KG1 (cell line): ENCODE results near the gene TYMS.
A peak's percentile ranks its signal among the peaks of the same experiment; 100 is the strongest.
"Not testable (repeated sequence)": the region's sequence is repeated elsewhere in the genome, so short reads cannot be mapped to it uniquely, and the experiment has no call there.

Experiments
- DNase-seq: peaks from one replicate; lab custom pipeline; 2025; lab: John Stamatoyannopoulos, UW

Gene TYMS

DNA sequence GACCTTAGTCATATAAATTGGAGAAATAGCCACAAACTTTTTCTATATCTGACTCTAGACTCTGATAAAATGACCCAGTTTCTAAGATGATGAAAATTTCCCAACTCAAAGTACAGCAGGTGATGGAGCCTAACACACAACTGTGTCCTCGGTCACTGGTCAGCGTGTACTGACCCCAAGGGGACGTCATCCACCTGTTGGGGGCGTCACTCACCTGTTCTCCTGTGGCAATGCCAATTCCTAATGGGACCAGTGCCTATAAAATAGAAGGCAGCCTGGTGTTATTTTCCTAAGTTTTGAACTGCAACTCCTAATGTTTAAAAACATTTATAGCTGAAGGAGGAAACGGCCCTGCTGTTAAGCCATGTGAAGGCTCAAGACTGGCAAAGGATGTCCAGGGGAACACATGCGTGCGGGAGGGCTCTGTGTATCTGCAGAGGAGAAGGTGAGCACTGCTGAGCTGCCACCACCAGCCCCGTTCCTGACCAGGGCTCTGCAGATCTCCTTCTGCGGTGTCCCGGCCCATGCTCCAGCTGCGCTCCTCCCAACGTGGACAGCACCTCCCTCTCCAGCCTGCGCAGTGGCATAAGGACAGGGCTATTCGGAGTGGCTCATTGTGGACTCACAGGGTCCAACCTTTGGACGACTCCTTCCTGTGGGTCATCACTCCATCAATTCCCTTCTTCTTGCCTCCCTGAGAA lies 21.2 kb downstream of the TYMS start:
- DNase-seq = no peak

DNA sequence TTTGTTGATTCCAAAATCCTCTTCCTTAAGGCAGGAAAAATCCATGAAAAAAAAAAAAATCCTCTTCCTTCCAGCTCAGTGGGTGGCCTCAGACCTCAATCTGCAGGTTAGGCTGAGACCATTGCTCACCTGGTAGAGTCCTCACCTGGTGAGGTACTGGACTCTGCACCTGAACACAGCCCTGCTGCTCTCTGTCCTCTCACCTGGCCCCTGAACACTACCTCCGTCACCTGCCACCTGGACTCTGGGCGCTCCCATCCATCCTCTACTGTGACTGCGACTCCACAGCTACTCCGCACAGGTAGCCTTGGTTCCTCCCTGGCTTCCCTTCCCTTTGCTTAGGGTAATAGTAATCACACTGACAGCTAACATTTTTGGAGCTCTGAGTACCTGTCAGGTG lies 22.1 kb downstream of the TYMS start:
- DNase-seq = no peak

DNA sequence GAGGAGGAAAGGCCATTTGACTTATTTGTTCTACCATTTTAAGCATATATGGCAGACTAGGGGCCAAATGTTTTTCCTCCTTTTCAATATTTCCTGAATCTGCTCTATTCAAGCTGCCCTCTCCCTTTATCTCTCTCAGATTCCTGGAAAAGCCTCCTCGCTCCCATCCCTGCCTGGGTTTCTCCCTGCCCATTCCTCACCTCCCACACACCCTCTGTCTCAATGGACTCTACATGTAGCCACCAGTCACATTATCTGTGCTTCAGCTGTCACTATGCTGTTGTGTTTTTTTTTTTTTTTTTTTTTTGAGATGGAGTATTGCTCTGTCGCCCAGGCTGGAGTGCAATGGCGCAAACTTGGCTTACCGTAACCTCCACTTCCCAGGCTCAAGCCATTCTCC lies 22.9 kb downstream of the TYMS start:
- no peak for DNase-seq

DNA sequence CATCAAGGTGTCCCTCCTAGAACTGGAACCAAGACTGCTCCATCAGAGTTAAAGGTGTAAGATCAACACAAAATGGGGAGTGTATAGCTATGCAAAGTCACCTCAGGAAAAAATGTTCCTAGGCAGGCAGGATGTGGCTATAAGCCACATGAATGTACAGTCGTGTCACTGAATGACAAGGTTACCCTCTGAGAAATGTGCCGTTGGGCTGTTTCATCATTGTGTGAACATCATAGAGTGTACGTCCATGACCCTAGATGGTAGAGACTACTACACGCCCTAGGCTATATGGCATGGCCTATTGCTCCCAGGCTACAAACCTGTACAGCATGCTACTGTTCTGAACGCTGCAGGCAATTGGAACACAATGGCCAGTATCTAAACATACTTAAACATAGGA lies 24.5 kb downstream of the TYMS start:
- DNase-seq = no peak

DNA sequence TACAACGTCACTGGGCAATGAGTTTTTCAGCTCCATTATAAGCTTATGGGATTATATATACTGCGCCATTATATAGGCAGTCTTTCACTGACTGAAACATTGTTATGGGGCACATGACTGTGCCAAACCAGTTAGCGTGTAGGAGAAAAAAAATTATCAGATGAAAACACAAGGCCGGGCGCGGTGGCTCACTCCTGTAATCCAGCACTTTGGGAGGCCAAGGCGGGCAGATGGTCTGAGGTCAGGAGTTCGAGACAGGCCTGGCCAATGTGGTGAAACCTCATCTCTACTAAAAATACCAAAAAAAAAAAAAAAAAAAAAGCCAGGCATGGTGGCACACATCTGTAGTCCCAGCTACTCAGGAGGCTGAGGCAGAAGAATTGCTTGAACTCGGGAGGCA lies 25.0 kb downstream of the TYMS start:
- not testable (repeated sequence) for DNase-seq

DNA sequence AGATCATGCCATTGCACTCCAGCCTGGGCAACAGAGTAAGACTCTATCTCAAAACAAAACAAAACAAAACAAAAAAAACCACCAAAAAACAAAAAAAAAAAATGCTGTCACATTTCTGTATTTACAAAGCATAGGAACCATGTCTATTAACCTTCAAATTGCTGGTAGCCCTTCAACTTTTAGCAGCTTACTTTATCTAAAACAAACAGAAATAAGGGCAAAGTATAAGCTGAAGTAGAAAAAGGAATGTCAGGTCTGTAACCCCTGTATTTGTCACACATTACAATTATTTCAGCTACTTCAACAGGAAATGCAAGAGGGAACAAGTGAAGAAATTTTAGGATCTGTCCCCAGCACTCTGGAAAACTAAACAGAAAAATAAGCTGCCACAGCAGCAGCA lies 25.4 kb downstream of the TYMS start:
- no peak for DNase-seq

DNA sequence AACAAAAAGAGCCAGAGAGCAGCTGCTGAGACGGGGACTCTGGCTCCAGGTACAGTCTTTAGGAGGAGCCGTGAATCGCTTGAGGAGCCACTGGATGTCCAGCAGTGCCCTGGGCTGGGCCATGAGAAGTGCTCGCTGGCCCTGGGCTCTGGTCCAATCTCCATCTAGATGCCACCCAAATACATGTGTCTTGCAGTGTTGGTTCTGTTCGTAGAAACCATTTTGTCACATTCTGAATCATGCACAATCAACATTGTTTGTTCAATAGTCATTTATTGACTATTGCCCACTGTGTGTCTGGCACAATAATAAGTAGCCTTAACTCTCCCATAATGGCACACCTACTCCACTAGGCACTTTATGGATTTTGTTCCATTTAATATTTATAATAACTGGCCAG lies 26.1 kb downstream of the TYMS start:
- DNase-seq = no peak

DNA sequence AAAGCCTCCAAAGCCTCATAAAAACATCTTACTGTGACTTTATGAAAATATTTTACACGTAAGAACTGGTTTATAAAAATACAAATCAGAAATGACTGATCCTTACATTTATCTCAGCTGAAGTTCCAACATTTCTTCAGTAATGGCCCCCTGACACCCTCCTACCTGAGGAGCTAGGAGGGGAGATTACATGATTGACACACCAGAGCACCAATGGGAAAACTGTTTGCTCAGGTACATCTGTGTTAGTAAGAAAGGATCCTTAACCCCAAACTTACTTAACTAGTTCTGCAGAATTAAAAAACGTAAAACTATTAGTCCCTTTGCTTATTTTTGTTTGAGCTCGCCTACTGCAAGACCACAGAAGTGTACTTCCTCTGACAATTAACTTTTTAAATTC lies 28.0 kb downstream of the TYMS start:
- no peak for DNase-seq

DNA sequence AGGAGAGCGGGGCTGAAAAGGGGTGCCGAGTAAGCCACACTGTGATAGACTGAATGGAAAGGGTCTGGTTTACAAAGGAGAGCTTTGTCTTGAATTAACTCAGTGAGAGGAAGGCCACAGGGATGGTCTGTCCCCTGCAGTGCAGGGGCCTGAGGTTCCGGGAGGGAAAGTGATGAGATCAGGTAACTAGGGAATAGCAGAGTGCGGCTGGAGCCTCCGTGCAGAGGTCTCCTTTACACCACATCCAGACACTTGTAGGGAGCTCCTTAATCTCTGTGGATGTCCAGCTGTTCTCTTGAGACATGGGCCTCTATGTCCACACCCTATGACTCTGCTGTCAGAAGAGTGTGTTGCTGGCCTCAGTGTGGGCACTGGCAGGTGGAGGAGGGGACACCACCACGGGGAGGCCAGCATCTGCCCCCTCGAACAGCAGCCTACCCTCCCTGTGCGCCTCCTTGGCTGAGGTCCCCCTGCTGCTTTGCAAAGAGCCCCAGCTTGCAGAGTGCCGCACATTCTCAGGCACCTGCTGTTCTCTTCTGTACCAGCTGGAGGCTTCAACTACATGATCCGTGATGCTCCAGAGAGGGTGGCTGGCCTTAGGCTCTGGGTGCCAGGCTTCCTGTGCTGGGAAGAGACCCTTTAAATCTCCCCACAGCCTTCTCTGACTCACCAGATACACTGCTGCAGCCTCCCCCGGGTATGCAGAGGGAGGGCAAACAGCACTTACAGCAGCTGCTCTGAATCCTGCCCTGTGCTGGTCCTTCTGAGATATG lies 29.1 kb downstream of the TYMS start:
- DNase-seq = no peak

DNA sequence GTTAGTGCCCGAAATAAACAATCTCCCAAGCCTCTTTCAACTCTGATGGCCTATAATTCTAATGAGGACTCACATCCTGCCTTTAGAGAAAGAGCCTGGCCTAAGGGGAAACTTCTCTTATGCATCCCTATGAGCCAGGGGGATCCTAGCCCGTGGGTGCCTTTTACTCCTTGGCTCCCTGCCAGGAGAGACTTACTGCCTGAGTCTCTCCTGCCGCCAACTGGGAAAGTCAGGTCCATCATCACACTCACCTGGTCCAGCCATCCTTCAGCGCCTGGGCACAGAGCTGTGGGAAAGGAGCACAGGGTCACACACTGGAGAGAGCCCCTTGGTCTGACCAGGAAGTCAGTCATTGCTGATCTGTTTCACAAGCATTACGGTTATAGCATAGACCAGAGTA lies 30.9 kb downstream of the TYMS start:
- no peak for DNase-seq

DNA sequence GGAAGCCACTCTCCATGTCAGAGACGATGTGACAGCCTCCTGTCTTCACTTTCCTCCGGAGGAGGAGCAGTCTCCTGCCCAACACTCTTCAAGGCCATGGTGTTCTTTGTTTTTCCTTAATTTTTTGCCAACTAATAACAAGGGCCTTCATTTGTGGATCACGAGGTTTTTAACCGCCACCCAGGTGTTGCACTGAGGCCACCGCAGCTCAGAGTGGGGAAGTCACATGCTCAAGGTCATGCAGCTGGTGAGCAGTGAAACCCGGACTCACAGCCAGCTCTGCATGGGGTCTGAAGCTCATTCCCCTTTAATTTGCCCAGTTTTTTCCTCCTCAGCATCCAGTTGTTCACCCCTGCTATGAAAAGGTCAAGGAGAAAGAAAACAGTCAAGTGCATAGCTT lies 35.4 kb downstream of the TYMS start:
- DNase-seq = no peak

DNA sequence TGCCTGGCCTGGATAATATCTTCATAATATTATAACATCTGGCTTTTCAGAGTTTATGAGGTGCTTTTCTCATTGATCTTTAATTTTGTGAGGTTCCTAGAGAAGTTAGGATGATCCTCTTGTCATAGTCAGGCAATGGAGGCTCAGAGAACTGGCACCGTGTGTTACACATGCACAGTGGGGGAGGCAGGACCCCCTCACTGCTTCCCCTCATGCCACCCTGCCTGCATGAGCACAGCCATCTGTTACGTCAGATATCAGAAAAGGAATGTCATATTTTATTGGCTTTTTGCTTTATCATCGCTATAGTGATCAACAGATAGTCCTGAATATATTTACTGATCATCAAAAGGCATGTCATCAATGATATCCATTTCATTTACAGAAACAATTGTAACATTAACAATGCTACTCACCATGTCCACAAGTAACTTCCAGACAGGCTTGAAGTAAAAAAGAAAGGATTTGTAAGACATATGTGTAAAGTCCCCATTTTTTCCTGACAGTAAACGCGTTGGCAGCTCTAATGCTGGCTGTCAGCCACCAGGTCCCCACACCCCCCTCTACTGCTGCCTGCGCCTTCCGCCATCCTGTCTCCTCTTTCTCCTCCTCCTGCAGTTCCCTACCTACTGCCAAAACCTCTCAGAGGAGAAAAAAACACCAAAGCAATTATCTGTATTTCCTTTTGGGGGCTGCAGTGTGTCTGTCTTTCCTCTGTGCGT lies 36.2 kb downstream of the TYMS start:
- DNase-seq = no peak

DNA sequence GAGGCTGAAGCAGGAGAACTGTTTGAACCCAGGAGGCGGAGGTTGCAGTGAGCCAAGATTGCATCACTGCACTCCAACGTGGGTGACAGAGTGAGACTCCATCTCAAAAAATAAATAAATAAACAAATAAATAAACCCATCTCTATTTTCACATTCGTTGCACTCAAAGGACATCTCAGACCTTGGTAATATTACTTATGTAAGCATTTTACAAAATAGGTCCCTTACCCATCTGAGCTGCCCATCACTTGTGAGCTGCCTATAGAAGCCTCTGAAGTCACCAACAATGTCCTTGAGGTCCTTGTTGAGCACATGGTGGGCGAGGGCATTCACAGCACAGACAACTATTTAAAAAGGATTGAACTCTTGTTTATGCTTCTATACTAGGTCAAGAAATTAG lies 39.6 kb downstream of the TYMS start:
- no peak for DNase-seq

DNA sequence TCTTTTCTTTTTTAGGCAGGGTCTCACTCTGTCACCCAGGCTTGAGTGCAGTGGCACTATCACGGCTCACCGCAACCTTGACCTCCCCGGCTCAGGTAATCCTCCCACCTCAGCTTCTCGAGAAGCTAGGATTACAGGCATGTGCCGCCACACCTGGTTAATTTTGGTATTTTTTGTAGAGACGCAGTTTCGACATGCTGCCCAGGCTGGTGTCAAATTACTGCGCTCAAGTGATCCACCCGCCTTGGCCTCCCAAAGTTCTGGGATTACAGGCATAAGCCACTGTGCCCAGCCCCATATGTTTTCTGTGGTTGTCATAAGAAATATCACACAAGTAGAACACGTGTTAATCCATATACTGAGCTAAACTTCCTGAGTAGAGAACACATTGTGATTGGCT lies 40.3 kb downstream of the TYMS start:
- no peak for DNase-seq

DNA sequence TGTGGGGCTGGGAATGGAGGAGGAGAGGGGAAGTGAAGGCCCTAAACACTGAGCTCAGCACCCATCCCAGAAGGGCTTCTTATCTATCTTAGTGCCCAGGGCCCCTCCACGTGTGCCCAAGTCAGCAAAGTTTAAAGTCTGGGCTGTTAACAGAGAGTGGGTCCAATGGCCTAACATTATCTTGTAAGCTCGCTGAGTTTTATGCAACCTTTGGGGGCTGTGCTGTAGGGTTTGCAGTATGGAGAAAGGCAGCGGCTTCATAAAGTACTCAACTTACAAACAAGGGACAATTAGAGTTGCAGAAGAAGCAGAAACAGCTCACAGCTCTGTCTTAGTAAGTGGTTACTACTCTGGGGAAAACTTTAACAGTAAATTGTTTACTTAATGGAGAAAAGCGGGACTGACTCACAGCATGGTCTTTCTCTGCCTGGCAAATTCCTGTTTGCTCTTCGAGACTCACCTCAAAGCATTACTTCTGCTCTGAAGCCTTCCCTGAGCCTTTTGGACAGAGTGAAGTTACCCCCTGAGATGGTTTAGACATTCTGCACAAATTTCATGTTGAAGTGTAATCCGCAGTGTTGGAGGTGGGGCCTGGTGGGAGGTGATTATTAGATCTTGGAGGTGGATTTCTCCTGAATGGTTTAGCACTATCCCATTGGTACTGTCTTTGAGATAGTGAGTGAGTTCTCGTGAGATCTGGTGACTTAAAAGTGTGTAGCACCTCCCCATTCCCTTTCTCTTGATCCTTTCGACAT lies 45.9 kb downstream of the TYMS start:
- no peak for DNase-seq

DNA sequence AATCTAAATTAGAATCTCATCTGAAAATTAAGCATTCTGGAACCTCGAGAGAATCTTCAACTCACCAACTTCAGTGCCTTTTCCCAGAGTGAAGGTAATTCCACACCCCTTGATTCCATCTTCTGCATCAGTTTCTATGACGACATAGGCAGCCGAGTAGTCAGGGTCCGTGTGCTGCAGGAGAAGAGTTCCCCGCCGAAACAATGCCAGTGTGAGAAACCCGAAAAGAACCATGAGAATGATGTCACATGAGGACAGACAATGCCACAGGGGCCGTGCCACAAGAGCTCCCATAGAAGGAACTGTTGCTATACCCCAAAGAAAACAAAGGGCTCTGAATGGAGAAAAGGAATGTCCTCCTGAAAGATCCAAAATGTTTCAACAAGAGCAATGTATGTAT lies 49.0 kb downstream of the TYMS start:
- DNase-seq = no peak

DNA sequence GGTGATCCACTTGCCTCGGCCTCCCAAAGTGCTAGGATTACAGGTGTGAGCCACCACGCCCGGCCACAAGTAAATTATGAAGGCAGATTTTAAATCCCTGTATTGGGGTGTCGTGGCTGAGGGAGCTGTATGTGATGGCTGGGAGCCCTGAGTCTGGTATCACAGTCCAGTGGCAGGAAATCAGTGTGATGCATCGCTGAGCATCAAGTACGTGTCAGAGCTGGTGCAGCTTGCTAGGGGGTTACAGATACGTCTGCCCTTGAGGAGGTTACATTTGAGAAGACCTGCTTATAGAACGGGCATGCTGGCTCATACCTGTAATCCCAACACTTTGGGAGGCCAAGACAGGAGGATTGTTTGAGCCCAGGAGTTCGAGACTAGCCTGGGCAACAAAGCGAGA lies 50.6 kb downstream of the TYMS start:
- no peak for DNase-seq

DNA sequence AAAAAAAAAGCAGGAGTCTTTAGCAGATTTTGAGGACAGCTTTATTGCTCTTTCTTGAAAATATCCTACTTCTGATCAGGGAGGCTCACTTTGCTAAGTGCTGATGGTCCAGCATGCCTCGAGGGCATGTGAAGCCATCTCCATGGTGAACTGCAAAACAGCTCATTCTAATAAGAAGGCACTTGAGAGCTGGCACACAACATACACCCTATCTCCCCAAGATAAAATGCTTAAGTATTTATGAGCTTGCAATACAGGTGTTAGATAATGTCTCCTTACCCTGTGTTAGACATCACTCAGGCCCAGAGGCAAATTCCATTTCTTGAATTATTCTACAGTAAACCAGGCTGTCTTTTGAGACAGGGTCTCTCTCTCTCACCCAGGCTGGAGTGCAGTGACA lies 52.3 kb downstream of the TYMS start:
- no peak for DNase-seq

DNA sequence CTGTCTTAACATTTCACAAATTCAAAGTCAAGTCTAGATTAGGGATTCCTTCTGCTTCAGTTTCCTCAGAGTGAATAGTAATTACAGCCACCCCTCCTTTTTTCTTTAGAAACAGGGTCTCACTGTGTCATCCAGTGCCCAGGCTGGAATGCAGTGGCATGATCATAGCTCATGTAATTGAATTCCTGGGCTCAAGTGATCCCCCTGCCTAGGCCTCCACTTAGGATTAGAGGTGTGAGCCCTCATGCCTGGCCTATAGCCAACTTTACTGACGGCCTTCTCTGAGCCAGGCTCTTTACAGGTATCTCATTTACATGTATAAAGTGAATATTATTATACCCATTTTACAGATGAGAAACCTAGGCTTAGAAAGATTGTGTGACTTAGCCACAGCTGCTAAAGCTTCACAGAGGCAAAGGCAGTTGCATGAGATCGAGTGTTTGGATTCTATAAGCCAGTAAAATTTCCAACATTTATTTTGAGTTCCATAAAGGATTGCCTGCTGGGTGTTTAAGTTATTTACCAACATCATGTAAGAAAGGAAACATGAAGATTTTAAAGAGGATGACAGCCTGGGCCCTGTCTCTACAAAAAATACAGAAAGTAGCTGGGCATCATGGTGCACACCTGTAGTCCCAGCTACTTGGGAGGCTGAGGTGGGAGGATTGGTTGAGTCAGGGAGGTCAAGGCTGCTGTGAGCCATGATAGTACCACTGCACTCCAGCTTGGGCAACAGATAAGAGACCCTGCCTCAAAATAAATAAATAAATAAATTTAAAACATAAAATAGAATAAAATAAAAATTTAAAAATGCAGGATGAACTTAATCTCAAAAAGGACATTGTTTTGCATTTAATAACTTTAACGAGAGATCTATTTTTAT lies 53.2 kb downstream of the TYMS start:
- DNase-seq = no peak

DNA sequence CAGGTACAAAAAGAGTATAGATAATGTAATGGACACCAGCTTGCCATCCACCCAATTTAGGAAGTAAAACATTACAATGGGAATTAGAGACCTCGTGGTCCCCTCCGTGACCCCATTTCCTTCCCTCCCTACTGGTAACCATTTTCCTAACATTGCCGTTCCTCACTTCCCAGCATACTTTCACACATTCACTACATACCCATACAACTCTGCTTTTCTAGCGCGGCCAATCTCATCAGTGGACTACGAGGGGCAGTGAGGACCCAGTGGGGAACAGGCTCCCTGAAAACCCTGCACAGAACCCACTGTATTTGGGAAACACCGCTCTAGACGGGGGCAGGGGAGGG lies 53.8 kb downstream of the TYMS start:
- no peak for DNase-seq

DNA sequence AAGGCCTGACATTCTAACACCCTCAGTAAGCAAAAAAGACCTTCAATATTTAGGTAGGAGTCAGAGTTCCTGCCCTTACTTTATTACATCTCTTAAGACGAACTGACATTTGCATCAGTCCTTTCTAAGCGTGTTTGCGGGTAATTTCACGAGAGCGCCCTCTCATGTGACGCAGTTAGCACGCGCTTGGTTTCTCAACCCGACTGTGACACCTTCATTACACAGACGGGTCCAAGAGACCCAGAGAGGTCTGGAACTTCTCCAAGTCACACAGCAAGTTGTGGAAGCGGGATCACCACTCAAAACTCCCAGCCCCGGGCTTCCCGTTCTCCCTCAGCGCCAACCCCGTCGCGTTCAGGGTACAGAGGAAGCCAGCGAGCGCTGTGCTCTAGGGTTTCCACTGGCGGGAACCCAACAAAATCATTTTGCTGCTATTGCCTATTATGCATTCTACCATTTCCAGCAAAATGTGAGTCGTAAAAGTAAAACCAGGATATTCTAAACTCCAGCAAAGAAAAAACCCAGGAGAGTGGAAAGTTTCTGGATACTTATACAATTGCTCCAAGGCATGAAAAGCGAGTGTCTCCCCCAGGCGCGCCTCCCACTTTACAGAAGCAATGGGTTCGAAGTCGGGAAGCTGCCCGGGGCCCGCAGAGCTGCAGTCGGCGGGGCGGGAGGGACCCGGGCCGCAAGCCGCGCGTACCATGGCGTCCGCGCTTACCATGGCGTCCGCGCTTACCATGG lies 54.4 kb downstream of the TYMS start:
- DNase-seq = peak; percentile 72
